ENCODE measurements around the gene SCD5. TPM values are rescaled to one million over a fixed set of nuclear protein-coding genes. Genes with fewer than 3 reads are reported as not detected.

SCD5 gene
- total and polyA plus RNA-seq, 2 experiments from 2014 or later: 0.79 to 1.6 TPM

- TF ChIP-seq, protein P1, sequence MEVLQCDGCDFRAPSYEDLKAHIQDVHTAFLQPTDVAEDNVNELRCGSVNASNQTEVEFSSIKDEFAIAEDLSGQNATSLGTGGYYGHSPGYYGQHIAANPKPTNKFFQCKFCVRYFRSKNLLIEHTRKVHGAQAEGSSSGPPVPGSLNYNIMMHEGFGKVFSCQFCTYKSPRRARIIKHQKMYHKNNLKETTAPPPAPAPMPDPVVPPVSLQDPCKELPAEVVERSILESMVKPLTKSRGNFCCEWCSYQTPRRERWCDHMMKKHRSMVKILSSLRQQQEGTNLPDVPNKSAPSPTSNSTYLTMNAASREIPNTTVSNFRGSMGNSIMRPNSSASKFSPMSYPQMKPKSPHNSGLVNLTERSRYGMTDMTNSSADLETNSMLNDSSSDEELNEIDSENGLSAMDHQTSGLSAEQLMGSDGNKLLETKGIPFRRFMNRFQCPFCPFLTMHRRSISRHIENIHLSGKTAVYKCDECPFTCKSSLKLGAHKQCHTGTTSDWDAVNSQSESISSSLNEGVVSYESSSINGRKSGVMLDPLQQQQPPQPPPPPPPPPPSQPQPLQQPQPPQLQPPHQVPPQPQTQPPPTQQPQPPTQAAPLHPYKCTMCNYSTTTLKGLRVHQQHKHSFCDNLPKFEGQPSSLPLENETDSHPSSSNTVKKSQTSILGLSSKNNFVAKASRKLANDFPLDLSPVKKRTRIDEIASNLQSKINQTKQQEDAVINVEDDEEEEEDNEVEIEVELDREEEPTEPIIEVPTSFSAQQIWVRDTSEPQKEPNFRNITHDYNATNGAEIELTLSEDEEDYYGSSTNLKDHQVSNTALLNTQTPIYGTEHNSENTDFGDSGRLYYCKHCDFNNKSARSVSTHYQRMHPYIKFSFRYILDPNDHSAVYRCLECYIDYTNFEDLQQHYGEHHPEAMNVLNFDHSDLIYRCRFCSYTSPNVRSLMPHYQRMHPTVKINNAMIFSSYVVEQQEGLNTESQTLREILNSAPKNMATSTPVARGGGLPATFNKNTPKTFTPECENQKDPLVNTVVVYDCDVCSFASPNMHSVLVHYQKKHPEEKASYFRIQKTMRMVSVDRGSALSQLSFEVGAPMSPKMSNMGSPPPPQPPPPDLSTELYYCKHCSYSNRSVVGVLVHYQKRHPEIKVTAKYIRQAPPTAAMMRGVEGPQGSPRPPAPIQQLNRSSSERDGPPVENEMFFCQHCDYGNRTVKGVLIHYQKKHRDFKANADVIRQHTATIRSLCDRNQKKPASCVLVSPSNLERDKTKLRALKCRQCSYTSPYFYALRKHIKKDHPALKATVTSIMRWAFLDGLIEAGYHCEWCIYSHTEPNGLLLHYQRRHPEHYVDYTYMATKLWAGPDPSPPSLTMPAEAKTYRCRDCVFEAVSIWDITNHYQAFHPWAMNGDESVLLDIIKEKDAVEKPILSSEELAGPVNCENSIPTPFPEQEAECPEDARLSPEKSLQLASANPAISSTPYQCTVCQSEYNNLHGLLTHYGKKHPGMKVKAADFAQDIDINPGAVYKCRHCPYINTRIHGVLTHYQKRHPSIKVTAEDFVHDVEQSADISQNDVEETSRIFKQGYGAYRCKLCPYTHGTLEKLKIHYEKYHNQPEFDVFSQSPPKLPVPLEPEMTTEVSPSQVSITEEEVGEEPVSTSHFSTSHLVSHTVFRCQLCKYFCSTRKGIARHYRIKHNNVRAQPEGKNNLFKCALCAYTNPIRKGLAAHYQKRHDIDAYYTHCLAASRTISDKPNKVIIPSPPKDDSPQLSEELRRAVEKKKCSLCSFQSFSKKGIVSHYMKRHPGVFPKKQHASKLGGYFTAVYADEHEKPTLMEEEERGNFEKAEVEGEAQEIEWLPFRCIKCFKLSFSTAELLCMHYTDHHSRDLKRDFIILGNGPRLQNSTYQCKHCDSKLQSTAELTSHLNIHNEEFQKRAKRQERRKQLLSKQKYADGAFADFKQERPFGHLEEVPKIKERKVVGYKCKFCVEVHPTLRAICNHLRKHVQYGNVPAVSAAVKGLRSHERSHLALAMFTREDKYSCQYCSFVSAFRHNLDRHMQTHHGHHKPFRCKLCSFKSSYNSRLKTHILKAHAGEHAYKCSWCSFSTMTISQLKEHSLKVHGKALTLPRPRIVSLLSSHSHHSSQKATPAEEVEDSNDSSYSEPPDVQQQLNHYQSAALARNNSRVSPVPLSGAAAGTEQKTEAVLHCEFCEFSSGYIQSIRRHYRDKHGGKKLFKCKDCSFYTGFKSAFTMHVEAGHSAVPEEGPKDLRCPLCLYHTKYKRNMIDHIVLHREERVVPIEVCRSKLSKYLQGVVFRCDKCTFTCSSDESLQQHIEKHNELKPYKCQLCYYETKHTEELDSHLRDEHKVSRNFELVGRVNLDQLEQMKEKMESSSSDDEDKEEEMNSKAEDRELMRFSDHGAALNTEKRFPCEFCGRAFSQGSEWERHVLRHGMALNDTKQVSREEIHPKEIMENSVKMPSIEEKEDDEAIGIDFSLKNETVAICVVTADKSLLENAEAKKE (CRISPR knock-in tag; IDR thresholded peaks at IDR 0.05): no peak
- TF ChIP-seq ZNF114 (CRISPR knock-in tag; IDR thresholded peaks at IDR 0.05): no peak
Observed at GRCh38 chr4:82733636-82734035, 65.0 kb downstream of the SCD5 start (continued).

- no peaks in the 10 kb centered on the region for H3K9me3 Mint-ChIP-seq
- no peak overlapping the region for H3K4me2 ChIP-seq
- no peak for TF ChIP-seq ZNF331 (CRISPR knock-in tag; IDR thresholded peaks at IDR 0.05; ENCODE audit: low read depth)
- TF ChIP-seq, protein P2, sequence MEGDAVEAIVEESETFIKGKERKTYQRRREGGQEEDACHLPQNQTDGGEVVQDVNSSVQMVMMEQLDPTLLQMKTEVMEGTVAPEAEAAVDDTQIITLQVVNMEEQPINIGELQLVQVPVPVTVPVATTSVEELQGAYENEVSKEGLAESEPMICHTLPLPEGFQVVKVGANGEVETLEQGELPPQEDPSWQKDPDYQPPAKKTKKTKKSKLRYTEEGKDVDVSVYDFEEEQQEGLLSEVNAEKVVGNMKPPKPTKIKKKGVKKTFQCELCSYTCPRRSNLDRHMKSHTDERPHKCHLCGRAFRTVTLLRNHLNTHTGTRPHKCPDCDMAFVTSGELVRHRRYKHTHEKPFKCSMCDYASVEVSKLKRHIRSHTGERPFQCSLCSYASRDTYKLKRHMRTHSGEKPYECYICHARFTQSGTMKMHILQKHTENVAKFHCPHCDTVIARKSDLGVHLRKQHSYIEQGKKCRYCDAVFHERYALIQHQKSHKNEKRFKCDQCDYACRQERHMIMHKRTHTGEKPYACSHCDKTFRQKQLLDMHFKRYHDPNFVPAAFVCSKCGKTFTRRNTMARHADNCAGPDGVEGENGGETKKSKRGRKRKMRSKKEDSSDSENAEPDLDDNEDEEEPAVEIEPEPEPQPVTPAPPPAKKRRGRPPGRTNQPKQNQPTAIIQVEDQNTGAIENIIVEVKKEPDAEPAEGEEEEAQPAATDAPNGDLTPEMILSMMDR (conservative IDR thresholded peaks at IDR 0.05; ENCODE audit: low read depth in 2 of 2): peak in 1 of 2 experiments; percentile 26; a peak in 1 of 4 replicates
- no peak for TF ChIP-seq EZH2 (IDR thresholded peaks at IDR 0.05; ENCODE audit: low read depth, unreplicated experiment)
- TF ChIP-seq NANOG (IDR thresholded peaks at IDR 0.05; ENCODE audit: borderline replicate concordance): no peak
- TF ChIP-seq, protein P1 (CRISPR knock-in tag; IDR thresholded peaks at IDR 0.05): no peak
- TF ChIP-seq JUNB (IDR thresholded peaks at IDR 0.05; ENCODE audit: unreplicated experiment): no peak
- TF ChIP-seq ZNF114 (CRISPR knock-in tag; IDR thresholded peaks at IDR 0.05): no peak
- H3K4me1 ChIP-seq (ENCODE audit: insufficient read depth): no peaks in the 10 kb centered on the region
- H3F3A ChIP-seq (replicated peaks; ENCODE audit: low read depth): no peaks in the 10 kb centered on the region
- H3K36me3 ChIP-seq (ENCODE audit: insufficient read depth): no peaks in the 10 kb centered on the region
- peaks cover 2% of the 10 kb centered on the region for H3K27me3 Mint-ChIP-seq (ENCODE audit: insufficient read depth, low read depth, poor library complexity)
- H4K20me1 ChIP-seq (replicated peaks; ENCODE audit: insufficient read depth): no peaks in the 10 kb centered on the region; the same call in 1 of the 2 replicates
- H3K36me3 Mint-ChIP-seq (ENCODE audit: low read depth): no peaks in the 10 kb centered on the region
- no peak overlapping the region for H3K27ac ChIP-seq (ENCODE audit: low read depth)
- no peak overlapping the region for H3K27ac Mint-ChIP-seq
- ATAC-seq: no peak
- H3K27me3 ChIP-seq (ENCODE audit: insufficient read depth): no peaks in the 10 kb centered on the region
- H3K79me2 ChIP-seq (replicated peaks; ENCODE audit: insufficient read depth): no peaks in the 10 kb centered on the region
- H3K4me3 Mint-ChIP-seq: no peak overlapping the region
- H3K9me2 ChIP-seq (ENCODE audit: insufficient read depth): no peaks in the 10 kb centered on the region
- no peak for DNase-seq (ENCODE audit: low spot score)
- no peaks in the 10 kb centered on the region for H3K4me1 Mint-ChIP-seq
- no peak overlapping the region for H3K4me3 ChIP-seq
- H2AFZ ChIP-seq: no peak overlapping the region
Observed at GRCh38 chr4:82728301-82728700, 70.3 kb downstream of the SCD5 start.

Data from GM23338 (cell line).